Naive thymus-derived CD4-positive, alpha-beta T cell (primary cell): ENCODE data around the gene SLC16A8. TPM values are rescaled to one million over a fixed set of nuclear protein-coding genes. Genes with fewer than 3 reads are reported as not detected.

ENCODE experiments used
- ATAC-seq: fragments of 150-1000 bp; cut with Tn5 transposase; 2 replicates; pipeline ENCODE4 v1.10.0; 2021; ENCODE audit warnings: mild to moderate bottlenecking, moderate library complexity
- CTCF ChIA-PET: fragments of 350-600 bp; sonication (Branson Sonifier 250); formaldehyde crosslinking; loops from one replicate; lab custom pipeline; 2021; ENCODE audit warnings: antibody characterized with exemption; lab: Charles Lee
- POLR2A ChIA-PET: fragments of 350-600 bp; sonication (Branson Sonifier 250); formaldehyde crosslinking; loops from one replicate; lab custom pipeline; 2021; ENCODE audit warnings: antibody characterized with exemption, inconsistent platforms; lab: Charles Lee
- DNase-seq, 9 donors: peaks; one replicate each; pipeline versions ENCODE4 v3.0.0 to v3.0.0-alpha.2; 2020 to 2022; ENCODE audit warnings: mixed read lengths in 1 of 9
- H3K27ac ChIP-seq: one replicate; pipeline ENCODE4 v1.7.0; 2013; ENCODE audit warnings: mild to moderate bottlenecking, low read depth, low read length, moderate library complexity
- H3K27me3 ChIP-seq, 2 donors: one replicate each; pipeline ENCODE4 v1.7.0; 2013; ENCODE audit warnings: low read length in 2 of 2, mild to moderate bottlenecking in 2 of 2, moderate library complexity in 2 of 2; ENCODE audit not compliant: control insufficient read depth in 2 of 2, insufficient read depth in 2 of 2
- H3K36me3 ChIP-seq, 3 experiments: 1 replicate in 2 of 3; 2 replicates in 1 of 3; pipeline ENCODE4 v1.7.0; 2013; ENCODE audit warnings: low read length in 3 of 3, mild to moderate bottlenecking in 3 of 3, moderate library complexity in 1 of 3; ENCODE audit not compliant: insufficient read depth in 3 of 3, control insufficient read depth in 2 of 3
- H3K4me1 ChIP-seq, 2 donors: one replicate each; pipeline ENCODE4 v1.7.0; 2013; ENCODE audit warnings: low read length in 2 of 2, mild to moderate bottlenecking in 2 of 2, moderate library complexity in 1 of 2; ENCODE audit not compliant: control insufficient read depth in 2 of 2, insufficient read depth in 2 of 2
- H3K4me3 ChIP-seq: 2 replicates; pipeline ENCODE4 v1.7.0; 2013; ENCODE audit warnings: mild to moderate bottlenecking, low read length
- H3K9me3 ChIP-seq, 3 experiments: 1 replicate in 2 of 3; 2 replicates in 1 of 3; pipeline ENCODE4 v1.7.0; 2013; ENCODE audit warnings: low read length in 3 of 3; ENCODE audit not compliant: control insufficient read depth in 2 of 3
- H3K27ac Mint-ChIP-seq, 9 donors: one replicate each; pipeline ENCODE4 v1.8.0; 2020 to 2022; ENCODE audit warnings: mixed read lengths in 9 of 9, mild to moderate bottlenecking in 8 of 9, moderate library complexity in 5 of 9, inconsistent platforms in 2 of 9
- H3K27me3 Mint-ChIP-seq, 5 donors: one replicate each; pipeline ENCODE4 v1.8.0; 2021 to 2022; ENCODE audit warnings: mixed read lengths in 5 of 5, mild to moderate bottlenecking in 1 of 5
- H3K36me3 Mint-ChIP-seq, 5 donors: one replicate each; pipeline ENCODE4 v1.8.0; 2020 to 2022; ENCODE audit warnings: mixed read lengths in 5 of 5, mild to moderate bottlenecking in 3 of 5, inconsistent platforms in 1 of 5
- H3K4me1 Mint-ChIP-seq, 7 donors: one replicate each; pipeline ENCODE4 v1.8.0; 2020 to 2022; ENCODE audit warnings: mixed read lengths in 7 of 7, mild to moderate bottlenecking in 3 of 7, inconsistent platforms in 1 of 7
- H3K4me3 Mint-ChIP-seq, 10 donors: one replicate each; pipeline ENCODE4 v1.8.0; 2020 to 2022; ENCODE audit warnings: mild to moderate bottlenecking in 10 of 10, mixed read lengths in 10 of 10, moderate library complexity in 6 of 10, inconsistent platforms in 2 of 10
- H3K9me3 Mint-ChIP-seq, 11 donors: one replicate each; pipeline ENCODE4 v1.8.0; 2020 to 2022; ENCODE audit warnings: mixed read lengths in 11 of 11, mild to moderate bottlenecking in 4 of 11, inconsistent platforms in 1 of 11, moderate library complexity in 1 of 11
- intact Hi-C, 2 donors: fragments of 100-400 bp; cut with micrococcal nuclease; formaldehyde crosslinking; loops; one replicate each; pipeline ENCODE4 v1.15.1; 2023
- polyA plus RNA-seq, 2 donors: library from polyadenylated mRNA; unstranded; fragments of 300-500 nt; fragmentation: Illumina TruSeq; gene quantifications; one replicate each; pipeline ENCODE4 v1.2.3, GENCODE V29; 2021
- total RNA-seq, 6 experiments: library from RNA in 5 of 6; stranded (reverse) in 5 of 6; gene quantifications; 1 replicate in 5 of 6; 2 replicates in 1 of 6; pipeline ENCODE4 v1.2.3 and lab custom pipeline; 2021 to 2026

Gene SLC16A8
- total and polyA plus RNA-seq, 7 experiments from 2014 or later = not detected

DNA sequence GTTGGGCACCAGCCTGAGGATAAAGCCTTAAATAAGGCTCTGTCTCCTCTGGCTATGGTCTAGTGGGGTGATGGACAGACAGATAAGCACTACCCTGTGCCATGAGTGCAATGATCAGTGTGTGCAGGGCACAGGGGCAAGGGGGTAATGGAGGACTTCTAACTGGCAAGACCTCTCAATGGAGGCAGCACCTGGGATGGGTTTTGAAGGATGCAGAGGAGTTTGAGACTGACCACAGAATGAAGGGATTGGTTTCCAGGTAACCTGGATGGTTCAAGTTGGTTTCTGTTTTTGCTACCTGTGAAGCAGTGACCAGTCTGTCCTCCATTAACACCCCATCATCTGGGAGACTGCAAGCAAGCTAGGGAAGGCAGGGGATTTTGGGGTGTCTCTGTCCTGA is 54.6 kb downstream of the SLC16A8 start:
- H3K27me3 ChIP-seq = no peaks in the 10 kb centered on the region
- no peak for ATAC-seq
- intact Hi-C loops = no loop called here
- no peaks in the 10 kb centered on the region for H3K36me3 ChIP-seq
- no peak for DNase-seq
- no peaks in the 10 kb centered on the region for H3K27me3 Mint-ChIP-seq
- H3K4me3 Mint-ChIP-seq = no peak overlapping the region
- CTCF ChIA-PET = no interaction called here
- no peaks in the 10 kb centered on the region for H3K9me3 Mint-ChIP-seq
- POLR2A ChIA-PET = no interaction called here
- no peak overlapping the region for H3K4me3 ChIP-seq
- H3K27ac Mint-ChIP-seq = no peak overlapping the region
- H3K36me3 Mint-ChIP-seq = peaks cover 0 to 6% (median 0%) of the 10 kb centered on the region in 5 donors
- peaks cover 0 to 4% (median 0%) of the 10 kb centered on the region in 7 donors for H3K4me1 Mint-ChIP-seq
- H3K4me1 ChIP-seq = no peaks in the 10 kb centered on the region
- no peak overlapping the region for H3K27ac ChIP-seq
- no peaks in the 10 kb centered on the region for H3K9me3 ChIP-seq

DNA sequence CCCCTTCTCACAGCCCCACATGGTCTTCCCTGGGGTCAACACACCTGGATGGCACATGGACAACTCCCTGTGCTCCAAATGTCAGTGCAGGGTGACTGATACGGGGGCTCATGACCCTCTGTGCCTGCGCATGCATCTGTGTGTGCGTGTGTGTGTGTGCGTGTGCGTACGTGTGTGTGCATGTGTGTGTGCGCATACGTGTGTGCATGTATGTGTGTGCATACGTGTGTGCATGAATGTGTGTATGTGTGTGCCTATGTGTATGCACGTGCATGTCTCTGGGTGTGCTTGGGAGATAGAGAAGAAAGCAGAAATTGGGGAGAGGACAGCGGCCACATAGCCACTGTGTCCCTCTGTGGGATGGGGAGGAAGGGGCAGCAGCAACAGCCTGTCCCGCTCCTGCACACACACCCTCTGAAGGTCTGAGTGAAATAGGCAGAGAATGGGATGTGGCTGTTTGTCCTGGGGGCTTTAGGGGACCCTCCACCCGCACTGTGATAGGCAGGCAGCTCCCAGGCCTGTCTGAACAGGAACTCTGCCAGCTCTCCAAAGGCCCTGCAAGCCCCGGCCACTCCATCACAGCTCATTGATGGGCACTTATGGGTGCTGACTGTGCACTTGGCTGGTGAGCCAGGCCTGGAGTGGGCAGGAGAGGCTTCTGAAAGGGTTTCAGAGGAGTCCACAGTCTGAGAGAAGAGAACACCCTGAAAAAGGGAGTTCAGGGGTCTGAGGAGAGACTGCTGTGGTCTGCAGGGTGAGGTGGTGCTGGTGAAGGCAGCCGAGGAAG is 55.4 kb downstream of the SLC16A8 start:
- Mint-ChIP-seq H3K9me3 (no peaks in the 10 kb centered on the region), H3K27me3 (no peaks in the 10 kb centered on the region), H3K36me3 (peaks cover 0 to 6% (median 0%) of the 10 kb centered on the region in 5 donors), H3K27ac (no peak overlapping the region), H3K4me3 (no peak overlapping the region), H3K4me1 (no peaks in the 10 kb centered on the region)
- CTCF ChIA-PET = no interaction called here
- Histone ChIP-seq H3K36me3 (no peaks in the 10 kb centered on the region), H3K27ac (no peak overlapping the region), H3K27me3 (no peaks in the 10 kb centered on the region), H3K9me3 (no peaks in the 10 kb centered on the region), H3K4me3 (no peak overlapping the region), H3K4me1 (no peaks in the 10 kb centered on the region)
- intact Hi-C loops = no loop called here
- POLR2A ChIA-PET = no interaction called here
- ATAC-seq (no peak), DNase-seq (no peak)

Other genes with a start within 250 kb of the SLC16A8 start
- gene ANKRD54, start 239.8 kb downstream of the SLC16A8 start, total RNA-seq = 10 to 100 TPM; 18.9 to 26.2 (median 20.4) TPM
- gene ANKRD54, start 239.8 kb downstream of the SLC16A8 start, polyA plus RNA-seq = 10 to 100 TPM; 14.3 to 18.5 TPM
- 100 to 1,000 TPM; 383 to 586 (median 525) TPM for gene EIF3L, start 234.8 kb downstream of the SLC16A8 start, total RNA-seq
- 100 to 1,000 TPM; 338 to 419 TPM for gene EIF3L, start 234.8 kb downstream of the SLC16A8 start, polyA plus RNA-seq
- 10 to 100 TPM; 22.2 to 40.0 (median 27.8) TPM for gene MICALL1, start 177.9 kb downstream of the SLC16A8 start, total RNA-seq
- 1 to 10 TPM; 2.2 to 7.3 TPM for gene MICALL1, start 177.9 kb downstream of the SLC16A8 start, polyA plus RNA-seq
- gene C22orf23, start 130.6 kb downstream of the SLC16A8 start, total RNA-seq = under 1 TPM in 1 of 5 experiments, not detected in 4; 0.31 TPM
- not detected for gene C22orf23, start 130.6 kb downstream of the SLC16A8 start, polyA plus RNA-seq
- gene POLR2F, start 130.5 kb downstream of the SLC16A8 start, total RNA-seq = 10 to 100 TPM; 25.9 to 67.8 (median 43.9) TPM
- gene POLR2F, start 130.5 kb downstream of the SLC16A8 start, polyA plus RNA-seq = 100 to 1,000 TPM; 108 to 137 TPM
- not detected for gene SOX10, start 99.6 kb downstream of the SLC16A8 start, total RNA-seq
- not detected for gene SOX10, start 99.6 kb downstream of the SLC16A8 start, polyA plus RNA-seq
- 10 to 100 TPM; 10.0 to 29.3 (median 26.5) TPM for gene PICK1, start 26.8 kb downstream of the SLC16A8 start, total RNA-seq
- 1 to 10 TPM; 6.3 to 6.6 TPM for gene PICK1, start 26.8 kb downstream of the SLC16A8 start, polyA plus RNA-seq
- gene BAIAP2L2, start 26.5 kb upstream of the SLC16A8 start, total RNA-seq = 1 to 10 TPM in 3 of 5 experiments, under 1 TPM in 2; 0.46 to 3.9 (median 1.9) TPM
- not detected for gene BAIAP2L2, start 26.5 kb upstream of the SLC16A8 start, polyA plus RNA-seq
- 100 to 1,000 TPM in 3 of 5 experiments, 10 to 100 TPM in 2; 66.5 to 252 (median 105) TPM for gene PLA2G6, start 97.6 kb upstream of the SLC16A8 start, total RNA-seq
- gene PLA2G6, start 97.6 kb upstream of the SLC16A8 start, polyA plus RNA-seq = 1 to 10 TPM; 4.8 to 8.3 TPM
- 10 to 100 TPM in 2 of 5 experiments, 1 to 10 TPM in 3; 4.8 to 72.6 (median 5.5) TPM for gene MAFF, start 117.8 kb upstream of the SLC16A8 start, total RNA-seq
- gene MAFF, start 117.8 kb upstream of the SLC16A8 start, polyA plus RNA-seq = 1 to 10 TPM; 1.6 to 2.3 TPM
- 10 to 100 TPM; 26.9 to 41.3 (median 35.0) TPM for gene TMEM184B, start 188.8 kb upstream of the SLC16A8 start, total RNA-seq
- gene TMEM184B, start 188.8 kb upstream of the SLC16A8 start, polyA plus RNA-seq = 10 to 100 TPM in 1 of 2 donors, 1 to 10 TPM in 1; 9.0 to 19.5 TPM
- gene CSNK1E, start 233.2 kb upstream of the SLC16A8 start, total RNA-seq = 100 to 1,000 TPM in 2 of 5 experiments, 10 to 100 TPM in 3; 71.6 to 143 (median 91.9) TPM
- 1 to 10 TPM; 5.6 to 8.1 TPM for gene CSNK1E, start 233.2 kb upstream of the SLC16A8 start, polyA plus RNA-seq